HUDEP-2 (cell line): ENCODE measurements around the gene KCNQ5.

Experiments used
- DNase-seq, 76 experiments: peaks; one replicate each; lab custom pipeline; 2025; ENCODE audit not compliant: unreplicated experiment in 76 of 76; lab: John Stamatoyannopoulos, UW

The KCNQ5 gene

GRCh38 chr6:72672906-72673305 is 51.0 kb downstream of the KCNQ5 start:
- DNase-seq, result no peak

- DNase-seq, result no peak
Measured at GRCh38 chr6:72674842-72675241, 53.0 kb downstream of the KCNQ5 start.

- no peak for DNase-seq
Measured at GRCh38 chr6:72675396-72675795, 53.5 kb downstream of the KCNQ5 start.

- no peak for DNase-seq
Measured at GRCh38 chr6:72676995-72677394, 55.1 kb downstream of the KCNQ5 start.

- no peak for DNase-seq
Measured at GRCh38 chr6:72677740-72678139, 55.9 kb downstream of the KCNQ5 start.

GRCh38 chr6:72683797-72684196 is 61.9 kb downstream of the KCNQ5 start:
- DNase-seq, result no peak

GRCh38 chr6:72689107-72689954 is 67.5 kb downstream of the KCNQ5 start:
- DNase-seq, result no peak

- no peak for DNase-seq
Measured at GRCh38 chr6:72691249-72691648, 69.4 kb downstream of the KCNQ5 start.

GRCh38 chr6:72696055-72696454 is 74.2 kb downstream of the KCNQ5 start:
- DNase-seq, result no peak

GRCh38 chr6:72699159-72699558 is 77.3 kb downstream of the KCNQ5 start:
- DNase-seq, result no peak

- DNase-seq, result peak in 6 of 76 experiments; percentile 8 to 35 (median 16)
Measured at GRCh38 chr6:72702421-72702820, 80.6 kb downstream of the KCNQ5 start.

GRCh38 chr6:72703093-72703492 is 81.2 kb downstream of the KCNQ5 start:
- DNase-seq, result peak in 48 of 76 experiments; percentile 2 to 79 (median 36)

GRCh38 chr6:72704979-72705378 is 83.1 kb downstream of the KCNQ5 start:
- no peak for DNase-seq

GRCh38 chr6:72709431-72709830 is 87.6 kb downstream of the KCNQ5 start:
- no peak for DNase-seq

- DNase-seq, result no peak
Measured at GRCh38 chr6:72711731-72712130, 89.9 kb downstream of the KCNQ5 start.

GRCh38 chr6:72712910-72713309 is 91.0 kb downstream of the KCNQ5 start:
- DNase-seq, result no peak

- DNase-seq, result no peak
Measured at GRCh38 chr6:72715119-72715518, 93.3 kb downstream of the KCNQ5 start.

GRCh38 chr6:72716916-72717315 is 95.1 kb downstream of the KCNQ5 start:
- DNase-seq, result no peak

GRCh38 chr6:72720464-72720863 is 98.6 kb downstream of the KCNQ5 start:
- no peak for DNase-seq

GRCh38 chr6:72721346-72721745 is 99.5 kb downstream of the KCNQ5 start:
- no peak for DNase-seq

- no peak for DNase-seq
Measured at GRCh38 chr6:72724545-72724944, 102.7 kb downstream of the KCNQ5 start.

- DNase-seq, result no peak
Measured at GRCh38 chr6:72728706-72729343, 107.0 kb downstream of the KCNQ5 start.
